ENCODE results near the gene EPHB4.

EPHB4 gene

DNA sequence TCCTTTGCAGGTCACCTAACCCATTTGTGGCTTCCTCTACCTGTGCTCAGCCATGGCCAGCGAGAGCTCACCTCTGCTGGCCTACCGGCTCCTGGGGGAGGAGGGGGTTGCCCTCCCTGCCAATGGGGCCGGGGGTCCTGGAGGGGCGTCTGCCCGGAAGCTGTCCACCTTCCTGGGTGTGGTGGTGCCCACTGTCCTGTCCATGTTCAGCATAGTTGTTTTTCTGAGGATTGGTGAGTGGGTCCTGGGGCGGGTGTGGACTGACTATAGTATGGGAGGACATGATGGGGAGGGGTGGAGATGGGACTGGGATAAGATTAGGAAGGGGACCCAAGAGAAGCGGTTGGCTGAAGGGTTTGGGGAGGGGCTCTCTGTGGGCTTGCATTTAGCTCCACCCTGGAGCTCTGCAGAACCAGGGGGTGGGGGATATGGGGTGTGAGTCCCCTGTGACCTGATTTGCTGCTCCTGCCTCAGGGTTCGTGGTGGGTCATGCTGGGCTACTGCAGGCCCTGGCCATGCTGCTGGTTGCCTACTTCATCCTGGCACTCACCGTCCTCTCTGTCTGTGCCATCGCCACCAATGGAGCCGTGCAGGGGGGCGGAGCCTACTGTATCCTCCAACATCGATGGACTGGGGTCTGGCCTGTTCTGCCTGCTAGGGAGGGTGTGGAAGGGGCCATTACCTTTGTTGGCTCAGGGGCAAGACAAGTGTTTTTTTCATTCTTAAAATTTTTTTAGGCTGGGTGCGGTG lies 27.0 kb upstream of the EPHB4 start:
- no peak for DNase-seq

DNA sequence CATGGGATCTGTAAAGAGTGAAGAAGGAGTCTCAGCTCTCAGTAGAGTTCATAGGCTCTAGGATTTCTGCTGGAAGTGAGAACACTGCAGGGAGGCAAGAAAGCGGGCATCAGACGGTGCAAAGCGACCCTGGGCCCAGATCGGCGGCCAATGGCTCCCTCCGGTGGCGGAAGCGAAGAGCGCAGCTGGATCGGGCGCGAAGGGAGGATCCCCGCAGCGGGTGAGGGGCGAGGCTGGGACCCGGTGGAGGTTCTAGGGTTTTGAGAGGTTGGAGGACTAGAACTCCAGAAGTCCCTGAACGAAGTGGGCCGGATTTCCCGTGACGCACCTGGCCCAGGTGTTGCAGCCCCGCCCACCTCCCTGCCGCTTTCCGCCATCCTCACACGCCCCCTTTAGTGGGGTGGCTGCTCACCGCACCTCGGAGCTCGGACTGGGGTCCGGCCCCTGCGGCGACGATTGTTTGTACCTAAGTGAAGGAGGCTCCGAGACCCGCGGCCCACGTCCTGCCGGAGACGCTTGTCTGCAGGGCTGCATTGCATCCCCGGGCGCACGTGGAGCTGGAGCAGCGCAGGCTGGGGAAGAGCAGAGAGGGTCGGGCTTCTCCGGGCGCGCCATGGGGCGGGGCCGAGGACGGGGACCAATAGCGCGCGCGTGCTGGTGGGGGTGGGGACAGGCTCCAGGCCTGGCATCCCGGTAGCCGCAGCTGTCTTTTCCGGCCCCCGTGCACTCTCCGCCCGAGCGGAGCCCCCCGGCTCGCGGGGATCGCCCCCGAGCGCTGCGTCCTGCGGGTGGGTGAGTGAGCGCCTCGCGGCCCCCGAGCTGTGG lies 24.9 kb upstream of the EPHB4 start, which contains the start of gene SLC12A9:
Gene SLC12A9, plus strand, starts transcription at position 666 of the 825 bp plus-strand sequence. CDS start 1,485 bp downstream, outside the sequence.
- DNase-seq: peak; percentile 74

DNA sequence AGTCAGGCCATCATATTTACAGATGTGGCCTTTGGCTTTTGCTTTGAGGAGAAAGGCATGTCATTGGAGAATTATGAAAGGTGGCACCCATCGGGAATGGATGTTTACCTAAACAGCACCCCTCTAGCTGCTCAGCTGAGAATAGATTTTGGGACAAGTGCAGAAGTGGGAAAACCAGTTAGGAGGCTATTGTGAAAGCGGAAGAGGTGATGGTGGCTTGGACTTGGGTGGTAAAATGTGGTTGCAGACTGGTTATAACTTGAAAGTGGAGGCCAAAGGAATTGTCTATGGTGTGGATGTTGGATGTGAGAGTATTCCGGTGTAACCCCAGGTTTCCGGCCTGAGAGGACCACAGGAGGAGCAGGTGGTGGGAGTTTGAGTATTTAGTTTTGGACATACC lies 20.0 kb upstream of the EPHB4 start:
- no peak for DNase-seq

DNA sequence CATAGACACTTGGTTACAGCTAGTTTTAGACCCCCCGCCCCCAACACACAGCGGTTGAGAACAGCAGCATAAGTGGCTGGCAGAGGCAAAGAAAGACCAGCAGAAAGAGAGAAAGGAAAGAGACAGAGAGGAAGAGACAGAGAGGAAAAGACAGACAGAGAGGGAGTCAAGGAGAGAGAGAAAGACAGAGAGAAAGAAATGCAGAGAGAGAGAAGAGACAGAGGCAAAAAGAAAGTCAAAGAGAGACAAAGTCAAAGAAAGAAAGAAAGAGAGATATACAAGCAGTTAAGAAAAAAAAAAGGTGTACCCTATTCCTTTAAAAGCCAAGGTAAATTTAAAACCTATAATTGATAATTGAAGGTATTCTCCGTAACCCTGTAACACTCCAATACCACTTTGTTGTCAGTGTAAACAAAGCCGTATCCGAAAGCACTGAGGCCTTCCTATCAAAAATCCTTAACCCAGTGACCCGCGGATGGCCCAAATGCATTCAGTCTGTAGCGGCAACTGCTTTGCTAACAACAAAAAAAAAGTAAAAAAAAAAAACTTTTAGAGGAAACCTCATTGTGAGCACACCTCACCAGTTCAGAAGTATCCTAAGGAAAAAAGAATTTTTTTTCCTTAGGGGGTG lies 13.3 kb upstream of the EPHB4 start:
- DNase-seq: no peak

- no peak for DNase-seq
Measured at GRCh38 chr7:100839361-100839760, 12.0 kb upstream of the EPHB4 start.

- peak; percentile 67 for DNase-seq
Measured at GRCh38 chr7:100837099-100837836, 9.9 kb upstream of the EPHB4 start.

GRCh38 chr7:100836812-100837098 lies 9.4 kb upstream of the EPHB4 start:
- DNase-seq: no peak

- DNase-seq: no peak
Measured at GRCh38 chr7:100835903-100836811, 8.8 kb upstream of the EPHB4 start.

GRCh38 chr7:100832281-100832633 lies 4.9 kb upstream of the EPHB4 start:
- DNase-seq: no peak

GRCh38 chr7:100830396-100830795 lies 3.1 kb upstream of the EPHB4 start:
- no peak for DNase-seq

- DNase-seq: no peak
Measured at GRCh38 chr7:100829150-100829716, 1.9 kb upstream of the EPHB4 start.

GRCh38 chr7:100826514-100827329 lies 601 bp downstream of the EPHB4 start:
- no peak for DNase-seq

- no peak for DNase-seq
Measured at GRCh38 chr7:100825751-100826513, 1.4 kb downstream of the EPHB4 start.

DNA sequence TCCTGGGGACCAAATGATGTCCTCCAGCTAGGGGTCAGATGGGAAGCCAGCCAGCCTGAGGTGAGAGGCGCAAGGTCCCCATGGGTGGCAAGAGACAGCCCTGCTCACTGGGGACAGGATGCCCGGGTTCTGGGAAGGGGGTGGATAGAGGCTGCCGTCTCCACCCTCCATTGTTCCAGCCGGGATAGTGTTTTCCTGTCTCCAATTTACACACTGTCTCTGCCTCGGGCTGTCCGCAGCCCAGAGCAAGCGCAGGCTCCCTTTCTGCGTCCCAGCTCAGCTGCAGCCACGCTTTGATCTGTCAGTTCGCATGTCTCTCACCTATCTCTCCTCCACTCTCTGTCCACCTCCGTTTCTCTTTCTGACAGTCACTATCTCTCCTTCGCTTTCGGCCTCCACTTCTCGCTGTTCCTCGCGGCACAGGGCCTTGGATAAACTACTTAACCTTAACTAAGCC lies 2.1 kb downstream of the EPHB4 start:
- DNase-seq: no peak

GRCh38 chr7:100824499-100825214 lies 2.7 kb downstream of the EPHB4 start:
- DNase-seq: no peak

GRCh38 chr7:100823534-100823933 lies 3.8 kb downstream of the EPHB4 start:
- no peak for DNase-seq

DNA sequence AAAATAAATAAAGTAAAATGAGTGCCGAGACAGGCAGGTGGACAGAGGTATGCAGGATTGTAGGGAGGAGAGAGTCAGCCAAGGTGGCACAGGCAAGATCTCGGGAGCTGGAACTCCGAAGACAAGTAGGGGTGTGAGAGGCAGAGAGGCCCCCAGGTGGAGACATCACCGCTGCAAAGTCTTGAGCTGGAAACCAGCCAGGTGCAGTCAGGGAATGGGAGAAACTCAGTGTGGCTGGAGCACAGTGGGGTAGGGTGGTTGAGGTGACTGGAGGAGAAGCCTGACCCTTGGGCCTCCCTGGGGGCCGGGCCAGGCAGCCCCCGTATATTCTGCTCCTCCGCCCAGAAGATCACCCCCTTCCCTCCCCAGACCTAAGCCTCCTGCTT lies 4.2 kb downstream of the EPHB4 start:
- no peak for DNase-seq

DNA sequence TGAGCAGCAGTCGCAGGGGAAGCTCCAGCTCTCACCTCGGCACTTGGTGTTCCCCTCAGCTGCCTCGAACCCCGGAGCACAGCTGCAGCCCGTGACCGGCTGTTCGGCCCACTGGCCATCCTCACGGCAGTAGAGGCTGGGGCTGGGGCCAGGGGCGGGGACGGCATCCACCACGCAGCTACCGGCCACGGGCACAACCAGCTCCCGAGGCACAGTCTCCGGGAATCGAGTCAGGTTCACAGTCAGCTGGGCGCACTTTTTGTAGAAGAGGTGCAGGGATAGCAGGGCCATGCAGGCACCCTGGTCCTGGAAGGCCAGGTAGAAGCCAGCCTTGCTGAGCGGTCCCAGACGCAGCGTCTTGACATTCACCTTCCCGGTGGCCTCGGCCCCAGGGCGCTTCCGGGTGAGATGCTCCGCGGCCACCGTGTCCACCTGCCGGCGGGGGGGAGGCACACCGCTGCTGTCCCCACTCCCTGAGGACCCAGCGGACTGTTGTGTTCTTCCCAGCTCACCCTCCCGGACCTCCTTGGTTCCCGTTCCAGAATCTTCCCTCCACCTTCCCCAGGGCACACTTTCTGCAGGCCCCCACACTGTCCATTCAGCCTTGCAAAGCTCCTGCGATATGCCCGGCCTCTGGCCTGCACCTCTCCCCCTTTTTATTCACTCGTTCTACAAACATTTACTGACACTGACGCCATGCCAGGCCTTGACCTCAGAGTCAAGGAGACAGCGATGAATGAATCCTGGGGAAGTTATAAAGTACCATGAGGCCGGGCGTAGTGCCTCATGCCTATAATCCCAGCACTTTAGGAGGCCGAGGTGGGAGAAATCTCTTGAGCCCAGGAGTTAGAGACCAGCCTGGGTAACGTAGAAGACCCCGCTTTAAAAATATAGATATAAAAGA lies 4.8 kb downstream of the EPHB4 start:
- no peak for DNase-seq
